GM18517 (cell line): ENCODE results near the gene FCRL4.
A peak's percentile ranks its signal among the peaks of the same experiment; 100 is the strongest.

ENCODE experiments used
- ATAC-seq: cut with Tn5 transposase; IDR thresholded peaks from one replicate; pipeline ENCODE4 v1.9.1; 2021; ENCODE audit warnings: mild to moderate bottlenecking, moderate library complexity; ENCODE audit not compliant: unreplicated experiment

FCRL4 gene

GRCh38 chr1:157597959-157598667 is at the start of gene FCRL4:
FCRL4 (minus strand) TSS chr1:157598085; CDS start chr1:157597944, 141 bp downstream.
- ATAC-seq: peak; percentile 53

GRCh38 chr1:157646144-157646543 is 48.3 kb upstream of the FCRL4 start:
- no peak for ATAC-seq

- ATAC-seq: no peak
Measured at GRCh38 chr1:157641177-157641576, 43.3 kb upstream of the FCRL4 start.

GRCh38 chr1:157639800-157640199 is 41.9 kb upstream of the FCRL4 start:
- ATAC-seq: no peak

GRCh38 chr1:157628773-157629172 is 30.9 kb upstream of the FCRL4 start:
- no peak for ATAC-seq

- no peak for ATAC-seq
Measured at GRCh38 chr1:157626099-157626498, 28.2 kb upstream of the FCRL4 start.

GRCh38 chr1:157624471-157624870 is 26.6 kb upstream of the FCRL4 start:
- ATAC-seq: no peak

- ATAC-seq: no peak
Measured at GRCh38 chr1:157622471-157622870, 24.6 kb upstream of the FCRL4 start.

GRCh38 chr1:157618190-157618589 is 20.3 kb upstream of the FCRL4 start:
- ATAC-seq: no peak

GRCh38 chr1:157600236-157600635 is 2.4 kb upstream of the FCRL4 start:
- no peak for ATAC-seq

- no peak for ATAC-seq
Measured at GRCh38 chr1:157596384-157596783, 1.5 kb downstream of the FCRL4 start.

- ATAC-seq: peak; percentile 71
Measured at GRCh38 chr1:157595356-157595755, 2.5 kb downstream of the FCRL4 start.

GRCh38 chr1:157585984-157586383 is 11.9 kb downstream of the FCRL4 start:
- ATAC-seq: no peak

GRCh38 chr1:157584503-157584902 is 13.4 kb downstream of the FCRL4 start:
- no peak for ATAC-seq

GRCh38 chr1:157580828-157581210 is 17.1 kb downstream of the FCRL4 start:
- no peak for ATAC-seq

- ATAC-seq: no peak
Measured at GRCh38 chr1:157580179-157580827, 17.6 kb downstream of the FCRL4 start.

GRCh38 chr1:157577420-157577819 is 20.5 kb downstream of the FCRL4 start:
- no peak for ATAC-seq

- ATAC-seq: peak; percentile 66
Measured at GRCh38 chr1:157575744-157576143, 22.1 kb downstream of the FCRL4 start.

GRCh38 chr1:157574836-157575235 is 23.0 kb downstream of the FCRL4 start:
- no peak for ATAC-seq

GRCh38 chr1:157566484-157567300 is 31.2 kb downstream of the FCRL4 start:
- ATAC-seq: peak; percentile 37

GRCh38 chr1:157562515-157562914 is 35.4 kb downstream of the FCRL4 start:
- peak; percentile 72 for ATAC-seq

GRCh38 chr1:157558119-157558518 is 39.8 kb downstream of the FCRL4 start:
- no peak for ATAC-seq
